ENCODE results near the gene CCDC88C. TPM values are rescaled to one million over a fixed set of nuclear protein-coding genes. Genes with fewer than 3 reads are reported as not detected.
A peak's percentile ranks its signal among the peaks of the same experiment; 100 is the strongest.

CCDC88C gene
- total RNA-seq, 1 donor from 2014 or later, result 8.4 TPM

GRCh38 chr14:91378930-91379578 is 38.6 kb downstream of the CCDC88C start:
- DNase-seq (ENCODE audit: low spot score), result peak; percentile 66

GRCh38 chr14:91377700-91378652 is 39.6 kb downstream of the CCDC88C start:
- no peak for DNase-seq (ENCODE audit: low spot score)

GRCh38 chr14:91376547-91377477 is 40.8 kb downstream of the CCDC88C start:
- DNase-seq (ENCODE audit: low spot score), result no peak

- no peak for DNase-seq (ENCODE audit: low spot score)
Observed at GRCh38 chr14:91375720-91376452, 41.7 kb downstream of the CCDC88C start.

- DNase-seq (ENCODE audit: low spot score), result no peak
Observed at GRCh38 chr14:91374879-91375702, 42.5 kb downstream of the CCDC88C start.

- no peak for DNase-seq (ENCODE audit: low spot score)
Observed at GRCh38 chr14:91374287-91374878, 43.2 kb downstream of the CCDC88C start.

- no peak for DNase-seq (ENCODE audit: low spot score)
Observed at GRCh38 chr14:91373591-91374254, 43.9 kb downstream of the CCDC88C start.

GRCh38 chr14:91372671-91373495 is 44.7 kb downstream of the CCDC88C start:
- no peak for DNase-seq (ENCODE audit: low spot score)

- DNase-seq (ENCODE audit: low spot score), result no peak
Observed at GRCh38 chr14:91371990-91372375, 45.6 kb downstream of the CCDC88C start.

GRCh38 chr14:91371011-91371989 is 46.3 kb downstream of the CCDC88C start:
- DNase-seq (ENCODE audit: low spot score), result no peak

- peak; percentile 57 for DNase-seq (ENCODE audit: low spot score)
Observed at GRCh38 chr14:91369628-91370445, 47.8 kb downstream of the CCDC88C start.

- DNase-seq (ENCODE audit: low spot score), result no peak
Observed at GRCh38 chr14:91368776-91369416, 48.7 kb downstream of the CCDC88C start.

GRCh38 chr14:91367173-91368171 is 50.1 kb downstream of the CCDC88C start:
- no peak for DNase-seq (ENCODE audit: low spot score)

GRCh38 chr14:91366749-91367148 is 50.9 kb downstream of the CCDC88C start:
- DNase-seq (ENCODE audit: low spot score), result no peak

All from umbilical cord (tissue), 2 donors.